Endodermal cell (in vitro differentiated cells): Measurements from ENCODE around the gene PCDHA1. TPM values are rescaled to one million over a fixed set of nuclear protein-coding genes. Genes with fewer than 3 reads are reported as not detected.
"Not testable (repeated sequence)": the region's sequence is repeated elsewhere in the genome, so short reads cannot be mapped to it uniquely, and the experiment has no call there.

ENCODE experiments used
- DNase-seq: peaks from one replicate; pipeline ENCODE4 v3.0.0-alpha.2; 2017
- H3K27ac ChIP-seq: 2 replicates; pipeline ENCODE4 v1.5.1; 2013; ENCODE audit warnings: mild to moderate bottlenecking, low read depth, low read length, moderate library complexity
- H3K27me3 ChIP-seq: 2 replicates; pipeline ENCODE4 v1.6.1; 2013; ENCODE audit warnings: mild to moderate bottlenecking, low read length, moderate library complexity; ENCODE audit not compliant: insufficient read depth, control insufficient read depth, poor library complexity, severe bottlenecking
- H3K36me3 ChIP-seq: 2 replicates; pipeline ENCODE4 v1.7.0; 2013; ENCODE audit warnings: mild to moderate bottlenecking, low read length, moderate library complexity; ENCODE audit not compliant: control insufficient read depth, insufficient read depth
- H3K4me1 ChIP-seq: one replicate; pipeline ENCODE4 v1.7.0; 2013; ENCODE audit warnings: low read length; ENCODE audit not compliant: control insufficient read depth, insufficient read depth
- H3K4me3 ChIP-seq: 2 replicates; pipeline ENCODE4 v1.5.1; 2013; ENCODE audit warnings: mild to moderate bottlenecking, low read length, moderate library complexity
- H3K9ac ChIP-seq: 2 replicates; pipeline ENCODE4 v1.6.1; 2013; ENCODE audit warnings: mild to moderate bottlenecking, low read length, moderate library complexity; ENCODE audit not compliant: poor library complexity, severe bottlenecking; ENCODE audit errors: extremely low read depth
- H3K9me3 ChIP-seq: 2 replicates; pipeline ENCODE4 v1.6.1; 2013; ENCODE audit warnings: mild to moderate bottlenecking, low read length, moderate library complexity; ENCODE audit not compliant: control insufficient read depth
- H3K27ac Mint-ChIP-seq: 2 replicates; pipeline ENCODE4 v1.8.0; 2020; ENCODE audit warnings: mixed read lengths
- H3K27me3 Mint-ChIP-seq: 2 replicates; pipeline ENCODE4 v1.8.0; 2021; ENCODE audit warnings: mild to moderate bottlenecking, mixed read lengths; ENCODE audit not compliant: insufficient read depth
- H3K36me3 Mint-ChIP-seq: 2 replicates; pipeline ENCODE4 v1.8.0; 2020; ENCODE audit warnings: low read depth, mixed read lengths
- H3K4me1 Mint-ChIP-seq: 2 replicates; pipeline ENCODE4 v1.8.0; 2020; ENCODE audit warnings: mixed read lengths
- H3K4me3 Mint-ChIP-seq: 2 replicates; pipeline ENCODE4 v1.8.0; 2020; ENCODE audit warnings: mild to moderate bottlenecking, moderate library complexity, mixed read lengths
- H3K9me3 Mint-ChIP-seq: 2 replicates; pipeline ENCODE4 v1.8.0; 2020; ENCODE audit warnings: mild to moderate bottlenecking, mixed read lengths
- CTCF ChIP-seq: fragments of 200-600 bp; sonication (generic); conservative IDR thresholded peaks from 2 replicates; pipeline ENCODE4 v1.5.0; 2021; ENCODE audit warnings: antibody characterized with exemption, mild to moderate bottlenecking
- WGBS, 2 experiments: methylation state at CpG; one replicate each; pipeline versions ENCODE4 v1.1.5 to v1.1.7; 2013; ENCODE audit warnings: missing lambda C conversion rate in 2 of 2, mixed read lengths in 1 of 2; ENCODE audit not compliant: insufficient coverage in 1 of 2, insufficient read length in 1 of 2; 5-methylcytosine and 5-hydroxymethylcytosine counted together
- total RNA-seq, 2 donors: library from RNA; stranded (reverse); fragmentation: NEBNext Ultra II Directional in 1 of 2; extraction: Animal tissue kit (Norgen Biotek cat#: 25700) in 1 of 2; gene quantifications; 2 replicates in 1 of 2; 3 replicates in 1 of 2; pipeline ENCODE4 v1.2.1, GENCODE V29; 2021

The PCDHA1 gene
- total RNA-seq, 2 donors from 2014 or later: 0.18 to 2.9 TPM

DNA sequence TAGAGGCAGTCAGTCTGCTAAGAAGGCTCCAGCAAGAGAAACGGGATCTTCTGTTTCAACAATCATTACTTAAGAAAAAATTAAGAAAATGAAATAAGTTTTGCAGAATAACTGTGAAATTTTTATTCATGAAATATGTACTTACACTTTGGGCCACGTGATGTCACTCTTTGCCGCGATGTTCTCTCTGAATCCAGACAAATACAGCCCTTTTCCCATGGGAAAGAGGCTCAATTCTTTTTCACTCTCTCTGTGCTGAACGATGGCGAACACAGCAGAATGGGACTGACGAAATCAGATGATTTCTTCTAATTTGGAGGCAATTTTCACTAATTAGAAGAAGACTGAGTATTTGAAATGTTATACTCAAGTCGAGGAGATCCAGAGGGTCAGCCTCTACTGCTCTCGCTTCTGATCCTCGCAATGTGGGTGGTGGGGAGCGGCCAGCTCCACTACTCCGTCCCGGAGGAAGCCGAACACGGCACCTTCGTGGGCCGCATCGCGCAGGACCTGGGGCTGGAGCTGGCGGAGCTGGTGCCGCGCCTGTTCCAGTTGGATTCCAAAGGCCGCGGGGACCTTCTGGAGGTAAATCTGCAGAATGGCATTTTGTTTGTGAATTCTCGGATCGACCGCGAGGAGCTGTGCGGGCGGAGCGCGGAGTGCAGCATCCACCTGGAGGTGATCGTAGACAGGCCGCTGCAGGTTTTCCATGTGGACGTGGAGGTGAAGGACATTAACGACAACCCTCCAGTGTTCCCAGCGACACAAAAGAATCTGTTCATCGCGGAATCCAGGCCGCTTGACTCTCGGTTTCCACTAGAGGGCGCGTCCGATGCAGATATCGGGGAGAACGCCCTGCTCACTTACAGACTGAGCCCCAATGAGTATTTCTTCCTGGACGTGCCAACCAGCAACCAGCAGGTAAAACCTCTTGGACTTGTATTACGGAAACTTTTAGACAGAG lies 62.5 kb downstream of the PCDHA1 start, which contains the start of gene PCDHA9:
PCDHA9 (plus strand) TSS at position 244 of the 964 bp plus-strand sequence; CDS start at position 358, 114 bp downstream.
- not testable (repeated sequence) for H3K27me3 Mint-ChIP-seq, H3K4me1 Mint-ChIP-seq, H3K9me3 ChIP-seq, H3K4me1 ChIP-seq, H3K4me3 ChIP-seq, H3K9ac ChIP-seq, H3K36me3 Mint-ChIP-seq, H3K36me3 ChIP-seq, H3K9me3 Mint-ChIP-seq, H3K27me3 ChIP-seq, H3K27ac ChIP-seq
- WGBS, 2 experiments: 91 to 93% methylated on average over 15 to 36 of the region's 48 CpGs
- peak; percentile 63 for TF ChIP-seq CTCF
- Mint-ChIP-seq H3K4me3 (peak within 1 kb of the TSS; percentile 76), H3K27ac (peak within 1 kb of the TSS; percentile 79)
- DNase-seq: peak; percentile 52

DNA sequence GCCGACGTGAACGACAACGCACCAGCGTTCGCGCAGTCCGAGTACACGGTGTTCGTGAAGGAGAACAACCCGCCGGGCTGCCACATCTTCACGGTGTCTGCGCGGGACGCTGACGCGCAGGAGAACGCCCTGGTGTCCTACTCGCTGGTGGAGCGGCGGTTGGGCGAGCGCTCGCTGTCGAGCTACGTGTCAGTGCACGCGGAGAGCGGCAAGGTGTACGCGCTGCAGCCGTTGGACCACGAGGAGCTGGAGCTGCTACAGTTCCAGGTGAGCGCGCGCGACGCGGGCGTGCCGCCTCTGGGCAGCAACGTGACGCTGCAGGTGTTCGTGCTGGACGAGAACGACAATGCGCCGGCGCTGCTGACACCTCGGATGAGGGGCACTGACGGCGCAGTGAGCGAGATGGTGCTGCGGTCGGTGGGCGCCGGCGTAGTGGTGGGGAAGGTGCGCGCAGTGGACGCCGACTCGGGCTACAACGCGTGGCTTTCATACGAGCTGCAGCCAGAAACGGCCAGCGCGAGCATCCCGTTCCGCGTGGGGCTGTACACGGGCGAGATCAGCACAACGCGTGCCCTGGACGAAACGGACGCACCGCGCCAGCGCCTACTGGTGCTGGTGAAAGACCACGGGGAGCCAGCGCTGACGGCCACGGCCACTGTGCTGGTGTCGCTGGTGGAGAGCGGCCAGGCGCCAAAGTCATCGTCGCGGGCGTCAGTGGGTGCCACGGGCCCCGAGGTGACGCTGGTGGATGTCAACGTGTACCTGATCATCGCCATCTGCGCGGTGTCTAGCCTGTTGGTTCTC lies 64.1 kb downstream of the PCDHA1 start:
- not testable (repeated sequence) for H3K9me3 Mint-ChIP-seq, H3K27me3 Mint-ChIP-seq, H3K9me3 ChIP-seq, H3K36me3 ChIP-seq, H3K36me3 Mint-ChIP-seq, H3K4me1 ChIP-seq, DNase-seq, H3K4me3 ChIP-seq, H3K4me1 Mint-ChIP-seq, H3K27me3 ChIP-seq, H3K4me3 Mint-ChIP-seq, H3K27ac ChIP-seq, H3K27ac Mint-ChIP-seq, H3K9ac ChIP-seq
- 96 to 99% methylated on average over 88 to 101 of the region's 101 CpGs for WGBS, 2 experiments

GRCh38 chr5:140855772-140856674 lies 70.1 kb downstream of the PCDHA1 start, which contains the start of gene PCDHA10:
Gene PCDHA10 (plus strand): TSS chr5:140855897. CDS start chr5:140856049, 152 bp downstream.
- Histone ChIP-seq H3K27me3 (no peaks in the 10 kb centered on the region), H3K4me1 (no peaks in the 10 kb centered on the region), H3K9me3 (peaks cover 5% of the 10 kb centered on the region), H3K9ac (no peak within 1 kb of the TSS), H3K36me3 (no peaks in the 10 kb centered on the region), H3K27ac (no peak within 1 kb of the TSS), H3K4me3 (no peak within 1 kb of the TSS)
- peak within 1 kb of the TSS; percentile 96 for H3K4me3 Mint-ChIP-seq
- peaks cover 23% of the 10 kb centered on the region for H3K9me3 Mint-ChIP-seq
- H3K4me1 Mint-ChIP-seq: peaks cover 6% of the 10 kb centered on the region
- no peaks in the 10 kb centered on the region for H3K27me3 Mint-ChIP-seq
- 90 to 91% methylated on average over 27 to 44 of the region's 44 CpGs for WGBS, 2 experiments
- peak; percentile 80 for TF ChIP-seq CTCF
- H3K36me3 Mint-ChIP-seq: peaks cover 28% of the 10 kb centered on the region
- peak within 1 kb of the TSS; percentile 98 for H3K27ac Mint-ChIP-seq
- DNase-seq: peak; percentile 82
